Body of pancreas (tissue), 4 donors: Measurements from ENCODE around the gene ADRA1B. TPM values are rescaled to one million over a fixed set of nuclear protein-coding genes. Genes with fewer than 3 reads are reported as not detected.
A peak's percentile ranks its signal among the peaks of the same experiment; 100 is the strongest.
"Not testable (repeated sequence)": the region's sequence is repeated elsewhere in the genome, so short reads cannot be mapped to it uniquely, and the experiment has no call there.

Source experiments
- ATAC-seq: fragments of 150-250 bp; one replicate; pipeline ENCODE4 v1.9.1; 2016
- DNase-seq, 4 donors: peaks; one replicate each; pipeline ENCODE4 v3.0.0-alpha.2; 2019
- H3K27ac ChIP-seq, 4 donors: fragments of 200-600 bp; sonication (generic); 1 replicate in 3 of 4; 2 replicates in 1 of 4; pipeline versions ENCODE4 v1.5.1 to v1.6.1; 2016 to 2019; ENCODE audit warnings: mild to moderate bottlenecking in 1 of 4, mixed read lengths in 1 of 4, moderate library complexity in 1 of 4
- H3K27me3 ChIP-seq, 2 donors: fragments of 200-600 bp; sonication (generic); one replicate each; pipeline ENCODE4 v1.6.0; 2016; ENCODE audit warnings: mild to moderate bottlenecking in 1 of 2
- H3K36me3 ChIP-seq, 2 donors: fragments of 200-600 bp; sonication (generic); replicated peaks in 1 of 2; 2 replicates each; pipeline ENCODE4 v1.5.1; 2016; ENCODE audit warnings: low read depth in 2 of 2; ENCODE audit not compliant: insufficient read depth in 1 of 2
- H3K4me1 ChIP-seq: fragments of 200-600 bp; sonication (generic); one replicate; pipeline ENCODE4 v1.6.0; 2016
- H3K4me3 ChIP-seq, 2 donors: fragments of 200-600 bp; sonication (generic); 1 replicate in 1 of 2; 2 replicates in 1 of 2; pipeline ENCODE4 v1.5.1; 2016 to 2019
- H3K9me3 ChIP-seq, 3 donors: fragments of 200-600 bp; sonication (generic); 1 replicate in 2 of 3; 2 replicates in 1 of 3; pipeline ENCODE4 v1.5.1; 2016
- CTCF ChIP-seq, 7 experiments: fragments of 450-650 bp in 4 of 7; fragments of 200-600 bp in 3 of 7; sonication (generic) in 3 of 7; IDR thresholded peaks; one replicate each; pipeline ENCODE4 v1.5.1; 2016 to 2019; ENCODE audit warnings: antibody characterized with exemption in 7 of 7
- POLR2A ChIP-seq, 3 donors: fragments of 450-650 bp; IDR thresholded peaks; one replicate each; pipeline ENCODE4 v1.6.1; 2016; ENCODE audit warnings: antibody characterized with exemption in 3 of 3, mild to moderate bottlenecking in 2 of 3
- WGBS, 2 donors: methylation state at CpG; one replicate each; pipeline ENCODE4 v1.1.5; 2017; 5-methylcytosine and 5-hydroxymethylcytosine counted together
- intact Hi-C: fragments of 100-400 bp; cut with DNase I; formaldehyde crosslinking; loops from one replicate; pipeline ENCODE4 v1.15.1; 2023
- total RNA-seq, 2 donors: library from RNA; depleted of rRNA; stranded (reverse); fragments of >200 nt; gene quantifications; one replicate each; pipeline ENCODE4 v1.1.0, GENCODE V29; 2016

ADRA1B gene
- total RNA-seq, 2 donors from 2014 or later = 0.26 to 4.0 TPM

- Histone ChIP-seq H3K27me3 (no peaks in the 10 kb centered on the region), H3K36me3 (peaks cover 0 to 2% of the 10 kb centered on the region in 2 donors), H3K4me3 (peak within 1 kb of the TSS; percentile 64 to 85), H3K27ac (peak within 1 kb of the TSS; percentile 52 to 94 (median 84)), H3K4me1 (peaks cover 17% of the 10 kb centered on the region), H3K9me3 (no peaks in the 10 kb centered on the region)
- ATAC-seq = peak; percentile 100
- peak; percentile 69 to 97 (median 95) for TF ChIP-seq POLR2A (IDR thresholded peaks at IDR 0.05)
- peak in 1 of 7 experiments; percentile 23 for TF ChIP-seq CTCF (IDR thresholded peaks at IDR 0.05)
- DNase-seq = peak; percentile 96 to 99 (median 96)
- intact Hi-C loops = no loop called here
- 0% methylated on average over 30 to 31 of the region's 31 CpGs for WGBS, 2 donors
Measured at GRCh38 chr5:160008877-160009590, 92.8 kb downstream of the ADRA1B start, which contains the start of gene TTC1. Gene TTC1 (plus strand): TSS chr5:160009139. CDS start chr5:160010529, 1,390 bp downstream.

- Histone ChIP-seq H3K9me3 (no peaks in the 10 kb centered on the region), H3K27ac (peak overlapping the region in 3 of 4 donors; percentile 52 to 94 (median 89)), H3K4me3 (peak overlapping the region; percentile 64 to 85), H3K36me3 (peaks cover 0 to 2% of the 10 kb centered on the region in 2 donors), H3K4me1 (peaks cover 17% of the 10 kb centered on the region), H3K27me3 (no peaks in the 10 kb centered on the region)
- DNase-seq = no peak
- no peak for ATAC-seq
- 1 to 2% methylated on average over 11 of the region's 11 CpGs for WGBS, 2 donors
- intact Hi-C loops = no loop called here
- TF ChIP-seq CTCF (IDR thresholded peaks at IDR 0.05) = no peak
- no peak for TF ChIP-seq POLR2A (IDR thresholded peaks at IDR 0.05)
Measured at GRCh38 chr5:160009591-160009989, 93.3 kb downstream of the ADRA1B start.

- DNase-seq = no peak
- ATAC-seq = no peak
- peaks cover 17% of the 10 kb centered on the region for H3K4me1 ChIP-seq
- no peaks in the 10 kb centered on the region for H3K9me3 ChIP-seq
- no peaks in the 10 kb centered on the region for H3K27me3 ChIP-seq
- H3K36me3 ChIP-seq = peaks cover 0 to 4% of the 10 kb centered on the region in 2 donors
- TF ChIP-seq POLR2A (IDR thresholded peaks at IDR 0.05) (no peak), CTCF (IDR thresholded peaks at IDR 0.05) (no peak)
- no peak overlapping the region for H3K27ac ChIP-seq
- H3K4me3 ChIP-seq = no peak overlapping the region
- intact Hi-C loops = no loop called here
Measured at GRCh38 chr5:160011471-160011870, 95.2 kb downstream of the ADRA1B start.

- WGBS, 2 donors = 91 to 93% methylated on average over 6 of the region's 6 CpGs
- H3K36me3 ChIP-seq, ATAC-seq, DNase-seq, H3K27ac ChIP-seq, H3K4me3 ChIP-seq, intact Hi-C loops, H3K27me3 ChIP-seq, H3K9me3 ChIP-seq: not testable (repeated sequence)
- peaks cover 17% of the 10 kb centered on the region for H3K4me1 ChIP-seq
Measured at GRCh38 chr5:160014197-160014596, 97.9 kb downstream of the ADRA1B start.

GRCh38 chr5:160018945-160019625 lies 102.8 kb downstream of the ADRA1B start:
- H3K27me3 ChIP-seq = no peaks in the 10 kb centered on the region
- WGBS, 2 donors = 80 to 89% methylated on average over 2 of the region's 2 CpGs
- DNase-seq = no peak
- H3K4me3 ChIP-seq = no peak overlapping the region
- intact Hi-C loops = no loop called here
- ATAC-seq = no peak
- peaks cover 0 to 2% of the 10 kb centered on the region in 2 donors for H3K36me3 ChIP-seq
- H3K4me1 ChIP-seq = peaks cover 21% of the 10 kb centered on the region
- no peaks in the 10 kb centered on the region for H3K9me3 ChIP-seq
- no peak for TF ChIP-seq CTCF (IDR thresholded peaks at IDR 0.05)
- TF ChIP-seq POLR2A (IDR thresholded peaks at IDR 0.05) = no peak
- H3K27ac ChIP-seq = no peak overlapping the region
